Right lobe of liver (tissue), 6 donors: Measurements from ENCODE around the gene PHLDB3. TPM values are rescaled to one million over a fixed set of nuclear protein-coding genes. Genes with fewer than 3 reads are reported as not detected.

Experiments used
- ATAC-seq, 4 donors: fragments of 200-7000 bp; cut with Tn5 transposase; one replicate each; pipeline ENCODE4 v1.9.1; 2020; ENCODE audit warnings: mild to moderate bottlenecking in 4 of 4, moderate library complexity in 4 of 4
- DNase-seq, 3 donors: peaks; one replicate each; pipeline ENCODE4 v3.0.0-alpha.2; 2020
- H3K27ac ChIP-seq, 3 donors: fragments of 200-600 bp; one replicate each; pipeline ENCODE4 v1.8.0; 2022
- H3K27me3 ChIP-seq, 2 donors: fragments of 200-600 bp; one replicate each; pipeline ENCODE4 v1.8.0; 2022
- H3K36me3 ChIP-seq, 4 donors: fragments of 200-600 bp; sonication (generic) in 1 of 4; one replicate each; pipeline versions ENCODE4 v1.5.1 to v1.8.0; 2017 to 2022; ENCODE audit warnings: control low read depth in 1 of 4
- H3K4me1 ChIP-seq, 4 donors: fragments of 200-600 bp; sonication (generic) in 1 of 4; one replicate each; pipeline versions ENCODE4 v1.5.1 to v1.8.0; 2017 to 2022; ENCODE audit warnings: control low read depth in 1 of 4
- H3K4me3 ChIP-seq, 3 donors: fragments of 200-600 bp; one replicate each; pipeline ENCODE4 v1.8.0; 2022
- H3K9me3 ChIP-seq, 4 donors: fragments of 200-600 bp; sonication (generic) in 1 of 4; one replicate each; pipeline versions ENCODE4 v1.5.1 to v1.8.0; 2017 to 2022; ENCODE audit warnings: control low read depth in 1 of 4
- POLR2A ChIP-seq: fragments of 450-650 bp; IDR thresholded peaks from one replicate; pipeline ENCODE4 v1.6.1; 2017; ENCODE audit warnings: antibody characterized with exemption, mild to moderate bottlenecking
- WGBS: methylation state at CpG from one replicate; pipeline ENCODE4 v1.1.6; 2018; ENCODE audit warnings: low coverage, low lambda C conversion rate; ENCODE audit not compliant: insufficient coverage; ENCODE audit errors: missing lambda C conversion rate; 5-methylcytosine and 5-hydroxymethylcytosine counted together
- intact Hi-C, 2 donors: fragments of 100-400 bp; cut with DNase I; formaldehyde crosslinking; loops; one replicate each; pipeline versions ENCODE4 v1.11.2 to v1.14.1; 2022
- total RNA-seq, 6 experiments: library from RNA; depleted of rRNA in 2 of 6; stranded (reverse); fragments of >200 nt in 2 of 6; fragmentation: NEBNext Ultra II Directional in 3 of 6; extraction: Animal tissue kit (Norgen Biotek cat#: 25700) in 3 of 6; gene quantifications; one replicate each; pipeline versions ENCODE4 v1.1.0 to v1.2.4, GENCODE V29; 2016 to 2023
- TF ChIP-seq, protein P1 (sequence below), 4 donors: fragments of 200-600 bp in 3 of 4; fragments of 450-650 bp in 1 of 4; IDR thresholded peaks; one replicate each; pipeline versions ENCODE4 v1.5.1 to v1.8.0; 2016 to 2022; ENCODE audit warnings: antibody characterized with exemption in 4 of 4, mild to moderate bottlenecking in 2 of 4
- donor health status: DM: no; HTN: yes; CAD: no.
- donor health status: DM: no; HTN: no; CAD: no.
- donor health status: DM: no; HTN: no; CAD: no.
- donor health status: DM: no; HTN: yes; CAD: no.
- donor health status: DM: no; HTN: yes; CAD: no.

PHLDB3 gene
- total RNA-seq, 6 experiments from 2014 or later, result 9.6 to 15.0 (median 11.1) TPM

DNA sequence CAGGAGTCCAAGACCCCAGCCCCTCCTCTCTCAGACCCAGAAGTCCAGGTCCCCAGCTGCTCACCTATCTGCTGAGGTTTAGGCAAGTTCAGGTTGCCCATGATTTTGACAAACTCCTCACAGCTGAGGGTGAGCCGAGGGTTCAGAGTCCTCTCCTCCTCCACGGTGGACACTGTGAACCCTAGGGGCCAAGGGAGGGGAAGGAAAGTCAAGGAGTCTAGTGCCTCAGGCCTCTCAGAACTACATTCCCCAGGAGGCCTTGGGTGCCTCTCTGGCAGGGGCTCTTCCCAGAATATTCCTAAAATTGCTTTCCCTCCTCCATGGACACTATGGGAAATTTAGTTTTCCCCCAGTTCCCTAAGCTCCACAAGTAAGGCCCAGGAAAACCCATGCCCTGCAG lies 3.3 kb upstream of the PHLDB3 start:
- Histone ChIP-seq H3K4me1 (peaks cover 0 to 18% (median 2%) of the 10 kb centered on the region in 4 donors), H3K27me3 (no peaks in the 10 kb centered on the region), H3K4me3 (no peak overlapping the region), H3K27ac (no peak overlapping the region), H3K36me3 (peaks cover 0 to 30% (median 6%) of the 10 kb centered on the region in 4 donors), H3K9me3 (no peaks in the 10 kb centered on the region)
- DNase-seq (no peak), ATAC-seq (no peak)
- no CpG with 5 or more reads among the region's 2 CpGs for WGBS
- intact Hi-C loops, result no loop called here
- TF ChIP-seq, protein P1, sequence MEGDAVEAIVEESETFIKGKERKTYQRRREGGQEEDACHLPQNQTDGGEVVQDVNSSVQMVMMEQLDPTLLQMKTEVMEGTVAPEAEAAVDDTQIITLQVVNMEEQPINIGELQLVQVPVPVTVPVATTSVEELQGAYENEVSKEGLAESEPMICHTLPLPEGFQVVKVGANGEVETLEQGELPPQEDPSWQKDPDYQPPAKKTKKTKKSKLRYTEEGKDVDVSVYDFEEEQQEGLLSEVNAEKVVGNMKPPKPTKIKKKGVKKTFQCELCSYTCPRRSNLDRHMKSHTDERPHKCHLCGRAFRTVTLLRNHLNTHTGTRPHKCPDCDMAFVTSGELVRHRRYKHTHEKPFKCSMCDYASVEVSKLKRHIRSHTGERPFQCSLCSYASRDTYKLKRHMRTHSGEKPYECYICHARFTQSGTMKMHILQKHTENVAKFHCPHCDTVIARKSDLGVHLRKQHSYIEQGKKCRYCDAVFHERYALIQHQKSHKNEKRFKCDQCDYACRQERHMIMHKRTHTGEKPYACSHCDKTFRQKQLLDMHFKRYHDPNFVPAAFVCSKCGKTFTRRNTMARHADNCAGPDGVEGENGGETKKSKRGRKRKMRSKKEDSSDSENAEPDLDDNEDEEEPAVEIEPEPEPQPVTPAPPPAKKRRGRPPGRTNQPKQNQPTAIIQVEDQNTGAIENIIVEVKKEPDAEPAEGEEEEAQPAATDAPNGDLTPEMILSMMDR (IDR thresholded peaks at IDR 0.05), result no peak
- no peak for TF ChIP-seq POLR2A

DNA sequence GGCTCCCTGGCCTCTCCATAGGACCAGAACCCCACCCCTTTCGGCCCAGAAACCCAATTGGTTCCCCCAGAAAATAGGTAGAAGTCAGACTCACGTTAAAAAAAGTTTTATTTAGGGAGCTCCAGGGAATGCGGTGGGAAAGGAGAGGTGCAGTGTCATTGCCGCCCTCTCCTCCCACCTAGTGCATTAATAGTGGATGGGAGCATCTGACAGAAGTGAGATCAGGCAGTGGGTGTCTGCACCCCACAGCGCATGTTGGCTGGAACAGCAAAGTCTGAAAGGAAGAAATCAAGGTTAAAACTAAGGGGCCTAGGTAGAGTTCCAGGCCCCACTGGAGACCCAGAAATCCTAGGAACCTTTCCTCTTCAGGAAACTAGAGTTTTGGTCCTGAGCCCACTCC lies 2.1 kb upstream of the PHLDB3 start:
- intact Hi-C loops, result no loop called here
- H3K9me3 ChIP-seq, result no peaks in the 10 kb centered on the region
- 75% methylated on average over 3 of the region's 5 CpGs for WGBS
- no peak for TF ChIP-seq POLR2A
- TF ChIP-seq, protein P1 (IDR thresholded peaks at IDR 0.05), result no peak
- DNase-seq (no peak), ATAC-seq (no peak)
- peaks cover 0 to 23% (median 5%) of the 10 kb centered on the region in 4 donors for H3K4me1 ChIP-seq
- H3K4me3 ChIP-seq, result no peak overlapping the region
- no peak overlapping the region for H3K27ac ChIP-seq
- no peaks in the 10 kb centered on the region for H3K27me3 ChIP-seq
- H3K36me3 ChIP-seq, result peaks cover 0 to 30% (median 6%) of the 10 kb centered on the region in 4 donors

DNA sequence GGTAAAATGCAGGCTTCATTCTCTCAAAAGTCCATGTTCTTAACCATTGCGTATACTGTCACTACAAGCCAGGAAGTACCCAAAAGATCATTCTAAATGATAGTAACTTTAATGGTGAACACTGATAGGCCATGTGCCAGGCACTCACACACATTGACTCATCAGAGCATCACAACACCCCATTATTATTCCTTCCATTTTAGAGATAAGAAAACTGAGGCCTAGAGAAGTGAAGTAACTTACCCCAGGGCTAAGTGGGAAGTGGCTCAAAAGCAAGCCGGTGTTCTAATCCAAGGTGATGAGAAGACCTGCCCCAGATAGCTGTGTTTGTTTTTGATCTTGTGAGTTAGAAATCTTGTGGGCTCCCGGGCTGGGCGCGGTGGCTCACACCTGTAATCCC lies 1.4 kb upstream of the PHLDB3 start:
- Histone ChIP-seq H3K27ac (no peak overlapping the region), H3K9me3 (no peaks in the 10 kb centered on the region), H3K36me3 (peaks cover 0 to 26% (median 6%) of the 10 kb centered on the region in 4 donors), H3K4me3 (no peak overlapping the region), H3K4me1 (peaks cover 0 to 23% (median 5%) of the 10 kb centered on the region in 4 donors), H3K27me3 (no peaks in the 10 kb centered on the region)
- DNase-seq (no peak), ATAC-seq (no peak)
- intact Hi-C loops, result no loop called here
- WGBS, result 91% methylated on average over 4 of the region's 5 CpGs
- TF ChIP-seq, protein P1 (IDR thresholded peaks at IDR 0.05), result no peak
- no peak for TF ChIP-seq POLR2A

DNA sequence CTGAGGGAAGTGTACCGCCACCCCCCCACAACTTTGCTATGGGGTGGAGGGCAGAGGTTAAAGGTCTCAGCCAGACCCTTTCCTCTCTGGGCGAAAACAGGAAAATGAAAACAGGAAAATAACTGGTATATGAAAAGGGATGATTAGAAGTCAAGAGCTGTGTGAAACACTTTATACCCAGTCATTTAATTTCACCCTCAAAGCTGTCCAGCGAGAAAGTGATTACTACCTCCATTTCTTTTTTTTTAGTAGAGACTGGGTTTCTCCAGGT lies 575 bp upstream of the PHLDB3 start:
- WGBS, result 52% methylated on average over 3 of the region's 3 CpGs
- H3K27ac ChIP-seq, result peak overlapping the region in 1 of 3 donors; percentile 78
- H3K36me3 ChIP-seq, result peaks cover 0 to 18% (median 6%) of the 10 kb centered on the region in 4 donors
- ATAC-seq, result no peak
- H3K4me1 ChIP-seq, result peaks cover 0 to 27% (median 6%) of the 10 kb centered on the region in 4 donors
- DNase-seq, result no peak
- no peaks in the 10 kb centered on the region for H3K27me3 ChIP-seq
- no peak for TF ChIP-seq POLR2A
- TF ChIP-seq, protein P1 (IDR thresholded peaks at IDR 0.05), result no peak
- H3K9me3 ChIP-seq, result no peaks in the 10 kb centered on the region
- no peak overlapping the region for H3K4me3 ChIP-seq
- intact Hi-C loops, result no loop called here
